Fibroblast of mammary gland (primary cell): ENCODE data around the gene FAM180B.
"Not testable (repeated sequence)": the region's sequence is repeated elsewhere in the genome, so short reads cannot be mapped to it uniquely, and the experiment has no call there.

Experiments used
- DNase-seq: peaks from one replicate; pipeline ENCODE4 v3.0.0-alpha.2; 2010; ENCODE audit warnings: low read depth
- H3K4me3 ChIP-seq: 2 replicates; pipeline ENCODE4 v1.5.1; 2011; ENCODE audit warnings: low read depth, mild to moderate bottlenecking, low read length, moderate library complexity; ENCODE audit not compliant: control insufficient read depth
- TF ChIP-seq, protein P1 (sequence below): conservative IDR thresholded peaks from 2 replicates; pipeline ENCODE4 v1.5.1; 2011; ENCODE audit warnings: low read depth, low read length, inconsistent platforms; ENCODE audit not compliant: control insufficient read depth, insufficient read depth

FAM180B gene

GRCh38 chr11:47560426-47560825 is 26.1 kb upstream of the FAM180B start:
- H3K4me3 ChIP-seq = no peak overlapping the region
- DNase-seq = peak; percentile 58
- TF ChIP-seq, protein P1, sequence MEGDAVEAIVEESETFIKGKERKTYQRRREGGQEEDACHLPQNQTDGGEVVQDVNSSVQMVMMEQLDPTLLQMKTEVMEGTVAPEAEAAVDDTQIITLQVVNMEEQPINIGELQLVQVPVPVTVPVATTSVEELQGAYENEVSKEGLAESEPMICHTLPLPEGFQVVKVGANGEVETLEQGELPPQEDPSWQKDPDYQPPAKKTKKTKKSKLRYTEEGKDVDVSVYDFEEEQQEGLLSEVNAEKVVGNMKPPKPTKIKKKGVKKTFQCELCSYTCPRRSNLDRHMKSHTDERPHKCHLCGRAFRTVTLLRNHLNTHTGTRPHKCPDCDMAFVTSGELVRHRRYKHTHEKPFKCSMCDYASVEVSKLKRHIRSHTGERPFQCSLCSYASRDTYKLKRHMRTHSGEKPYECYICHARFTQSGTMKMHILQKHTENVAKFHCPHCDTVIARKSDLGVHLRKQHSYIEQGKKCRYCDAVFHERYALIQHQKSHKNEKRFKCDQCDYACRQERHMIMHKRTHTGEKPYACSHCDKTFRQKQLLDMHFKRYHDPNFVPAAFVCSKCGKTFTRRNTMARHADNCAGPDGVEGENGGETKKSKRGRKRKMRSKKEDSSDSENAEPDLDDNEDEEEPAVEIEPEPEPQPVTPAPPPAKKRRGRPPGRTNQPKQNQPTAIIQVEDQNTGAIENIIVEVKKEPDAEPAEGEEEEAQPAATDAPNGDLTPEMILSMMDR = no peak

DNA sequence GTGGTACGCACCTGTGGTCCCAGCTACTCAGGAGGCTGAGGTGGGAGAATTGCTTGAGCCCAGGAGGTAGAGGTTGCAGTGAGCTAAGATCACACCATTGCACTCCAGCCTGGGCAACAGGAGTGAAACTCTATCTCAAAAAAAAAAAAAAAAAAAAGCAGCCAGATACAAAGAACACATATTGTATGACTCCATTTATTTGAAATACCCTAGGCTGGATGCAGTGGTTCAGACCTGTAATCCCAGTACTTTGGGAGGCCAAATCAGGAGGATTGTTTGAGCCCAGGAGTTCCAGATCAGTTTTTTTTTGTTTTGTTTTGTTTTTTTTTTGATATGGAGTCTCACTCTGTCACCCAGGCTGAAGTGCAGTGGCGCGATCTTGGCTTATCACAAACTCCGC is 24.1 kb upstream of the FAM180B start:
- not testable (repeated sequence) for DNase-seq, H3K4me3 ChIP-seq

GRCh38 chr11:47564366-47564765 is 22.1 kb upstream of the FAM180B start:
- DNase-seq, H3K4me3 ChIP-seq: not testable (repeated sequence)

DNA sequence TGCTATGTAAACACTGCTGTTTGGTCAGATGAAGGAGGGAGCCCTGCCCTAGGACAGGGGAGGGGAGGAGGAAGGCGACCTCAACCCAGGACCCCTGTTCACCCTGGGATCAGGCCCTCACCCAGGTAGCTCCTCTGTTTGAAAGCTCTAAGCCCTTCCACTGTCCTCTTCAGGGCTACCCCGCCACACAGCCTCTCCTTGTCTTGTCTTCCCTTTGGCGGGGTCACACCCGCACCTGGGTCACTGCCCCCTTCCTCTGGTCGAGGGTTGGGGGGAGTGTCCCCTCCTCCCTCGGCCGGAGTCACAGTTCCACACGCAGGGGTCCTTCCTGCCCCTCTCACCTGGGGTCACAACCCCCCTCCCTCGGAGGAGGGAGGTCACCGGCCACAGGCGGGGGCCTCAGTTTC is 21.5 kb upstream of the FAM180B start:
- H3K4me3 ChIP-seq = peak overlapping the region; percentile 83
- no peak for DNase-seq
- TF ChIP-seq, protein P1 = no peak

GRCh38 chr11:47565340-47566148 is 20.9 kb upstream of the FAM180B start, which contains the start of gene PTPMT1:
Gene PTPMT1 (plus strand): TSS chr11:47565599. CDS start chr11:47565623, 24 bp downstream.
- TF ChIP-seq, protein P1 = no peak
- DNase-seq = peak; percentile 54
- H3K4me3 ChIP-seq = peak within 1 kb of the TSS; percentile 83

DNA sequence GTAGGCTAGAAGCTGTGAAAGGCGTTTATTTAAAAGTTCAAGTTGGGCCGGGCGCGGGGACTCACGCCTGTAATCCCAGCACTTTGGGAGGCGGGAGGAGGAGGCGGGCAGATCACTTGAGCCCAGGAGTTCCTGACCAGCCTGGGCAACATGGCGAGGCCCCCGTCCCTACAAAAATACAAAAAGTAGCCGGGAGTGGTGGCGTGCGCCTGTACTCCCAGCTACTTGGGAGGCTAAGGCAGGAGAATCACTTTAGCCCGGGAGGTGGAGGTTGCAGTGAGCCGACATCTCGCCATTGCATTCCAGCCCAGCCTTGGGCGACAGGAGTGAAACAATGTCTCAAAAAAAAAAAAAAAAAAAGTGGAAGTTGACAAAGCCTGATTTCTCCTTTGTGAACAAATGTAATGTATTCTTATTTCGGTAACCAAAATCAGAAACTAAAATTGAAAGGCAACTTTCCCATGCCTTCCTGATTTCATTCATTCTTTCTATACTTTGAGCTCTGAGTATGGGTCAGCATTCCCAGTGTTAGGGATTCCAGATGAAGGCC is 20.3 kb upstream of the FAM180B start:
- TF ChIP-seq, protein P1 = no peak
- H3K4me3 ChIP-seq = peak overlapping the region; percentile 83
- no peak for DNase-seq

- no peak overlapping the region for H3K4me3 ChIP-seq
- TF ChIP-seq, protein P1 = no peak
- no peak for DNase-seq
These were observed 16.8 kb upstream of the FAM180B start for GRCh38 chr11:47569646-47570045.
